H1 (cell line): ENCODE measurements around the gene DNAJC6. TPM values are rescaled to one million over a fixed set of nuclear protein-coding genes. Genes with fewer than 3 reads are reported as not detected.

Experiments
- CTCF ChIA-PET: fragments of 300-600 bp; sonication (Branson Sonifier 250); formaldehyde crosslinking; loops from one replicate; lab custom pipeline; 2021; ENCODE audit not compliant: partially characterized antibody; lab: Charles Lee
- POLR2A ChIA-PET: fragments of 300-600 bp; sonication (Branson Sonifier 250); formaldehyde crosslinking; loops from one replicate; lab custom pipeline; 2021; ENCODE audit warnings: inconsistent platforms; ENCODE audit not compliant: partially characterized antibody; lab: Charles Lee
- DNase-seq, 2 experiments: peaks; one replicate each; pipeline versions ENCODE4 v3.0.0 to v3.0.0-alpha.2; 2010 to 2022; ENCODE audit warnings: low spot score in 2 of 2, low read depth in 1 of 2, mixed read lengths in 1 of 2
- FAIRE-seq: peaks from 2 replicates; lab custom pipeline; 2011; peaks lifted over from hg19 to GRCh38; lab: Jason Lieb, UNC
- H2AFZ ChIP-seq: 2 replicates; pipeline ENCODE4 v1.8.1; 2012; ENCODE audit warnings: low read length, inconsistent platforms
- H2AK5ac ChIP-seq: 2 replicates; pipeline ENCODE4 v1.6.1; 2013; ENCODE audit warnings: low read depth, low read length
- H2BK120ac ChIP-seq: replicated peaks from 2 replicates; pipeline ENCODE3; 2013; ENCODE audit warnings: low read depth, low read length, inconsistent platforms
- H2BK12ac ChIP-seq: 2 replicates; pipeline ENCODE4 v1.6.1; 2013; ENCODE audit warnings: low read depth, low read length
- H2BK15ac ChIP-seq: 2 replicates; pipeline ENCODE4 v1.6.1; 2013; ENCODE audit warnings: low read length
- H2BK20ac ChIP-seq: 2 replicates; pipeline ENCODE4 v1.6.1; 2013; ENCODE audit warnings: low read length
- H2BK5ac ChIP-seq: 2 replicates; pipeline ENCODE4 v1.6.1; 2013; ENCODE audit warnings: low read depth, low read length
- H3K14ac ChIP-seq: 2 replicates; pipeline ENCODE4 v1.6.1; 2013; ENCODE audit warnings: inconsistent platforms; ENCODE audit not compliant: insufficient read length
- H3K18ac ChIP-seq: 2 replicates; pipeline ENCODE4 v1.6.1; 2013; ENCODE audit warnings: low read length; ENCODE audit errors: extremely low read depth
- H3K23ac ChIP-seq: 2 replicates; pipeline ENCODE4 v1.6.1; 2013; ENCODE audit warnings: inconsistent platforms; ENCODE audit not compliant: insufficient read length
- H3K23me2 ChIP-seq: 2 replicates; pipeline ENCODE4 v1.6.1; 2013; ENCODE audit warnings: low read depth, low read length
- H3K27ac ChIP-seq: 2 replicates; pipeline ENCODE4 v1.6.1; 2011; ENCODE audit warnings: low read depth, low read length, inconsistent platforms
- H3K27me3 ChIP-seq, 4 experiments: replicated peaks in 1 of 4; 1 replicate in 1 of 4; 2 replicates in 3 of 4; pipeline versions ENCODE4 v1.6.1 to v1.8.1; 2011 to 2013; ENCODE audit warnings: low read length in 3 of 4, mild to moderate bottlenecking in 3 of 4, inconsistent platforms in 2 of 4, mixed read lengths in 2 of 4, moderate library complexity in 1 of 4; ENCODE audit not compliant: control insufficient read depth in 3 of 4, insufficient read depth in 3 of 4; ENCODE audit errors: extremely low read depth in 1 of 4
- H3K36me3 ChIP-seq, 4 experiments: 2 replicates each; pipeline versions ENCODE4 v1.6.1 to v1.8.1; 2011 to 2013; ENCODE audit warnings: mild to moderate bottlenecking in 4 of 4, low read length in 3 of 4, moderate library complexity in 2 of 4, control low read depth in 1 of 4, inconsistent platforms in 1 of 4; ENCODE audit not compliant: insufficient read depth in 4 of 4, control insufficient read depth in 2 of 4
- H3K4ac ChIP-seq: replicated peaks from 2 replicates; pipeline ENCODE3; 2013; ENCODE audit warnings: low read length, low read depth, mixed read lengths, inconsistent platforms; ENCODE audit not compliant: insufficient read length
- H3K4me1 ChIP-seq, 4 experiments: replicated peaks in 1 of 4; 1 replicate in 1 of 4; 2 replicates in 3 of 4; pipeline versions ENCODE4 v1.6.1 to v1.8.1; 2011 to 2013; ENCODE audit warnings: low read length in 3 of 4, inconsistent platforms in 2 of 4, mixed read lengths in 1 of 4; ENCODE audit not compliant: insufficient read depth in 4 of 4, control insufficient read depth in 3 of 4
- H3K4me2 ChIP-seq, 2 experiments: 2 replicates each; pipeline versions ENCODE4 v1.6.1 to v1.8.1; 2011 to 2013; ENCODE audit warnings: low read depth in 2 of 2, low read length in 2 of 2, control low read depth in 1 of 2, inconsistent platforms in 1 of 2, mild to moderate bottlenecking in 1 of 2; ENCODE audit not compliant: insufficient read depth in 1 of 2
- H3K4me3 ChIP-seq, 4 experiments: fragments of 200-600, 300-600 bp in 1 of 4; sonication (generic), shearing (Covaris generic), sonication (Bioruptor Twin) in 1 of 4; 2 replicates each; pipeline versions ENCODE4 v1.5.1 to v1.8.1; 2011 to 2016; ENCODE audit warnings: low read length in 4 of 4, low read depth in 3 of 4, control low read depth in 2 of 4, inconsistent platforms in 2 of 4, mild to moderate bottlenecking in 2 of 4, mixed read lengths in 1 of 4, moderate library complexity in 1 of 4; ENCODE audit not compliant: insufficient read depth in 2 of 4; ENCODE audit errors: extremely low read depth in 1 of 4
- H3K56ac ChIP-seq: replicated peaks from 2 replicates; pipeline ENCODE3; 2013; ENCODE audit warnings: low read depth, mild to moderate bottlenecking, mixed read lengths, low read length, inconsistent platforms; ENCODE audit not compliant: insufficient read length
- H3K79me1 ChIP-seq: 2 replicates; pipeline ENCODE4 v1.6.1; 2013; ENCODE audit warnings: low read depth, low read length, control low read depth
- H3K79me2 ChIP-seq, 2 experiments: 2 replicates each; pipeline versions ENCODE4 v1.6.1 to v1.8.1; 2012 to 2013; ENCODE audit warnings: low read length in 2 of 2, mild to moderate bottlenecking in 2 of 2, inconsistent platforms in 1 of 2; ENCODE audit not compliant: insufficient read depth in 2 of 2, control insufficient read depth in 1 of 2
- H3K9ac ChIP-seq, 4 experiments: replicated peaks in 1 of 4; 1 replicate in 1 of 4; 2 replicates in 3 of 4; pipeline versions ENCODE4 v1.6.1 to v1.8.1; 2011 to 2013; ENCODE audit warnings: low read depth in 3 of 4, low read length in 3 of 4, control low read depth in 2 of 4, mild to moderate bottlenecking in 2 of 4, moderate library complexity in 2 of 4, inconsistent platforms in 1 of 4; ENCODE audit errors: extremely low read depth in 1 of 4
- H3K9me3 ChIP-seq, 2 experiments: 2 replicates each; pipeline versions ENCODE4 v1.6.1 to v1.8.1; 2012 to 2013; ENCODE audit warnings: mild to moderate bottlenecking in 2 of 2, moderate library complexity in 2 of 2, control low read depth in 1 of 2, inconsistent platforms in 1 of 2, low read depth in 1 of 2, low read length in 1 of 2, mixed read lengths in 1 of 2; ENCODE audit not compliant: insufficient read depth in 2 of 2
- H4K20me1 ChIP-seq, 2 experiments: replicated peaks in 1 of 2; 2 replicates each; pipeline versions ENCODE3 to v1.8.1; 2011 to 2013; ENCODE audit warnings: inconsistent platforms in 2 of 2, low read length in 2 of 2, mild to moderate bottlenecking in 1 of 2; ENCODE audit not compliant: insufficient read depth in 2 of 2, control insufficient read depth in 1 of 2
- H4K5ac ChIP-seq: 2 replicates; pipeline ENCODE4 v1.6.1; 2013; ENCODE audit warnings: low read length, low read depth, mixed read lengths, inconsistent platforms; ENCODE audit not compliant: insufficient read length
- H4K8ac ChIP-seq: 2 replicates; pipeline ENCODE4 v1.8.0; 2013; ENCODE audit warnings: mild to moderate bottlenecking, moderate library complexity, low read length, inconsistent platforms; ENCODE audit not compliant: insufficient read depth; ENCODE audit errors: extremely low read depth
- H4K91ac ChIP-seq: replicated peaks from 2 replicates; pipeline ENCODE3; 2013; ENCODE audit warnings: low read length, mixed read lengths, inconsistent platforms; ENCODE audit not compliant: insufficient read length
- CEBPB ChIP-seq: IDR thresholded peaks from 2 replicates; pipeline ENCODE4 v1.6.1; 2012; ENCODE audit warnings: low read depth, low read length
- POLR2A ChIP-seq, 2 experiments: IDR thresholded peaks; 1 replicate in 1 of 2; 2 replicates in 1 of 2; pipeline ENCODE4 v1.6.1; 2011; ENCODE audit warnings: low read depth in 2 of 2, low read length in 2 of 2, mild to moderate bottlenecking in 2 of 2; ENCODE audit errors: control extremely low read depth in 1 of 2
- SIX5 ChIP-seq: IDR thresholded peaks from 2 replicates; pipeline ENCODE4 v1.6.1; 2011; ENCODE audit warnings: mild to moderate bottlenecking, low read depth, low read length
- TBP ChIP-seq: IDR thresholded peaks from 2 replicates; pipeline ENCODE4 v1.6.1; 2011; ENCODE audit warnings: low read depth, low read length, improper control_type of control experiment
- TCF12 ChIP-seq: IDR thresholded peaks from 2 replicates; pipeline ENCODE4 v1.6.1; 2011; ENCODE audit warnings: low read depth, mild to moderate bottlenecking, low read length
- WGBS, 2 experiments: shearing (Covaris generic) in 1 of 2; methylation state at CpG; one replicate each; pipeline versions ENCODE4 v1.1.6 to v1.1.7; 2013 to 2015; ENCODE audit warnings: low lambda C conversion rate in 2 of 2, mixed read lengths in 2 of 2, inconsistent platforms in 1 of 2, low coverage in 1 of 2, missing lambda C conversion rate in 1 of 2; ENCODE audit not compliant: insufficient replicate concordance in 2 of 2, insufficient coverage in 1 of 2, insufficient read length in 1 of 2; ENCODE audit errors: extremely low coverage in 1 of 2, missing lambda C conversion rate in 1 of 2; 5-methylcytosine and 5-hydroxymethylcytosine counted together
- polyA plus RNA-seq, 7 experiments: library from polyadenylated mRNA; depleted of rRNA in 3 of 7; stranded (reverse) in 5 of 7; unstranded in 2 of 7; fragments of >200 nt in 5 of 7; fragments of 200-250 nt in 2 of 7; gene quantifications; 1 replicate in 5 of 7; 2 replicates in 1 of 7; 4 replicates in 1 of 7; pipeline versions ENCODE4 v1.2.1 to v1.2.3, GENCODE V29; 2011 to 2013; ENCODE audit warnings: missing spikeins in 2 of 7, mixed read lengths in 2 of 7
- total RNA-seq: library from RNA; stranded (reverse); fragmentation: NEBNext Ultra II Directional; extraction: Animal tissue kit (Norgen Biotek cat#: 25700); gene quantifications from 2 replicates; pipeline ENCODE4 v1.2.1, GENCODE V29; 2021
- TF ChIP-seq, protein P1 (sequence below): IDR thresholded peaks from 2 replicates; pipeline ENCODE4 v1.6.1; 2011; ENCODE audit warnings: low read length, improper control_type of control experiment

The DNAJC6 gene
- total and polyA plus RNA-seq, 2 of the 8 experiments (the other 6 are each of a cell fraction or from before 2014, with no cell fraction given), result 1.6 to 3.0 TPM

DNA sequence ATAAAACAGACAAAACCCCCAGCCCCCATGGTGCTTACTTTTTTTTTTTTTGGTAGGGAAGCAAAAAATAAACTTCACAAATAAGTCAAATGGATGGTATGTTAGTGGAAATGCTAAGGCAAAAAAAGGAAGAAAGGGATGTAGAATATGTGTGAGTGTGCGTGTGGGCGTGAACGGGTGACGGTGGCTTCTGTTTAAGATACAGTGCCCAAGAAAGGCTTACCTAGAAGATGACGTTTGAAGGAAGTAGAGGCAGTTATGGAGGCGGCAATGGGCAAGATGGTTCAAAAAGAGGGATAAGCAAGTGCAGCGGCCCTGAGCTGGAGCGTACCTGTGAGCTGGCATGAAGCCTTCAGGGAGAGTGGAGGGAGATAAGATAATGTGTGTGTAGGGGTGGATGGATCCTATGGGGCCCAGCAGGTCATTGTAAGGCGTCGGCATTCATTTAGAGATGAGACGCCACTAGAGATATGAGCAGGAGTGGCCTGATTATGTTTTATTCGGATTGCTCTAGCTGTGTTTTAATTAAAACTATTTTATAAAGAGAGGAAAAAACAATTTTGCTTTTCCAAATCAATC lies 131.1 kb downstream of the DNAJC6 start:
- Histone ChIP-seq H2BK5ac (no peak overlapping the region), H3K4me3 (no peak overlapping the region), H3K4me1 (peaks cover 0 to 11% (median 7%) of the 10 kb centered on the region in 4 experiments; a peak in 5 of 7 replicates), H3K56ac (no peak overlapping the region), H3K9ac (no peak overlapping the region)
- CTCF ChIA-PET, result interaction anchor here (0.7 to 5.0 kb wide), 9 partner anchors 9 to 464 kb away, joined by 3 to 27 read pairs (median 4); no protein-coding TSS in a partner anchor
- no peak for FAIRE-seq
- no peak for TF ChIP-seq POLR2A (IDR thresholded peaks at IDR 0.05; ENCODE audit: control extremely low read depth in 1 of 2, low read depth in 2 of 2, low read length in 2 of 2)
- TF ChIP-seq SIX5, result no peak
- TF ChIP-seq, protein P1, sequence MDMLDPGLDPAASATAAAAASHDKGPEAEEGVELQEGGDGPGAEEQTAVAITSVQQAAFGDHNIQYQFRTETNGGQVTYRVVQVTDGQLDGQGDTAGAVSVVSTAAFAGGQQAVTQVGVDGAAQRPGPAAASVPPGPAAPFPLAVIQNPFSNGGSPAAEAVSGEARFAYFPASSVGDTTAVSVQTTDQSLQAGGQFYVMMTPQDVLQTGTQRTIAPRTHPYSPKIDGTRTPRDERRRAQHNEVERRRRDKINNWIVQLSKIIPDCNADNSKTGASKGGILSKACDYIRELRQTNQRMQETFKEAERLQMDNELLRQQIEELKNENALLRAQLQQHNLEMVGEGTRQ, result no peak
- no peak for TF ChIP-seq TCF12
- no peak for TF ChIP-seq CEBPB
- TF ChIP-seq TBP, result no peak
- TF ChIP-seq, all 59 proteins: peak for 0
- Histone ChIP-seq H3K4ac (no peak overlapping the region), H3K36me3 (no peaks in the 10 kb centered on the region; a peak in 1 of 8 replicates), H3K23me2 (peaks cover 1% of the 10 kb centered on the region; the same call in 1 of the 2 replicates), H2AFZ (no peak overlapping the region), H4K5ac (no peak overlapping the region), H4K8ac (no peak overlapping the region), H4K91ac (peak overlapping the region; percentile 89), H3K4me2 (no peak overlapping the region), H2AK5ac (no peak overlapping the region), H2BK20ac (no peak overlapping the region), H2BK15ac (no peak overlapping the region), H3K79me1 (no peaks in the 10 kb centered on the region), H2BK12ac (no peak overlapping the region), H3K27ac (no peak overlapping the region), H3K14ac (no peak overlapping the region), H4K20me1 (no peaks in the 10 kb centered on the region), H3K18ac (no peak overlapping the region), H3K27me3 (no peaks in the 10 kb centered on the region; a peak in 1 of 7 replicates), H3K23ac (no peak overlapping the region), H2BK120ac (no peak overlapping the region), H3K79me2 (no peaks in the 10 kb centered on the region), H3K9me3 (peaks cover 0 to 9% of the 10 kb centered on the region in 2 experiments; a peak in 1 of 4 replicates)
- WGBS, 2 experiments, result 92 to 100% methylated on average over 4 to 12 of the region's 12 CpGs
- POLR2A ChIA-PET, result interaction anchor here (0.7 to 1.5 kb wide), 2 partner anchors 8 to 9 kb away, joined by 3 to 5 read pairs; no protein-coding TSS in a partner anchor
- DNase-seq, result no peak
